IPS DF 6.9 (cell line): Measurements from ENCODE around the gene CACNB2.

Source experiments
- DNase-seq: peaks from one replicate; pipeline ENCODE4 v3.0.0-alpha.2; 2013; ENCODE audit warnings: low read depth, low spot score
- H3K27ac ChIP-seq: one replicate; pipeline ENCODE4 v1.5.1; 2013; ENCODE audit warnings: low read length, control low read depth
- H3K27me3 ChIP-seq: 2 replicates; pipeline ENCODE4 v1.6.1; 2013; ENCODE audit warnings: mild to moderate bottlenecking, low read length; ENCODE audit not compliant: control insufficient read depth, insufficient read depth
- H3K36me3 ChIP-seq: 2 replicates; pipeline ENCODE4 v1.6.1; 2013; ENCODE audit warnings: low read length; ENCODE audit not compliant: control insufficient read depth, insufficient read depth
- H3K4me1 ChIP-seq: 2 replicates; pipeline ENCODE4 v1.6.1; 2013; ENCODE audit warnings: low read length; ENCODE audit not compliant: control insufficient read depth, insufficient read depth
- H3K4me3 ChIP-seq: 2 replicates; pipeline ENCODE4 v1.5.1; 2013; ENCODE audit warnings: mild to moderate bottlenecking, low read length
- H3K9me3 ChIP-seq: 2 replicates; pipeline ENCODE4 v1.6.1; 2013; ENCODE audit warnings: low read length, inconsistent platforms; ENCODE audit not compliant: control insufficient read depth, insufficient read depth
- WGBS: extraction: QIAGEN DNeasy Blood & Tissue Kit; methylation state at CpG from one replicate; pipeline ENCODE4 v1.1.7; 2013; ENCODE audit warnings: mixed read lengths, missing lambda C conversion rate; ENCODE audit not compliant: insufficient read length, insufficient coverage; 5-methylcytosine and 5-hydroxymethylcytosine counted together

CACNB2 gene

DNA sequence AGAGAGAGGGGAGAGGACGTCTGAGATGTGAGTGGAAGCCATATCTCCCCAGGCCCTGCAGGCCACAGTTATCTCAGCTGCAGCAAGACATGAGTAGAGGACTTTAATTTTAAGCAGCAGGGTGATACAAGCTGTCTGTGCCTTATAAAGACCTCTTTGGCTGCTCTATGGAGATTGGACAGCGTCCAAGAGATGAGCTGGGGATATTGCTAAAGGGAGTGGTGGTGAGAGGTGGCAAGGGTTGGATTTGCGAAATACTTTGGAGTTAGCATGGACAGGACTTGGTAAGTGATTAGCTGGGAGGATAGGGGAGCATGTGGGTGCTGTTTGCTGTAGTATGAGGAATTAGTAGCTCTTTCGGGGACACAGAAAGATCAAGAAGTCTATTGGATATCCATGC, 191.8 kb downstream of the CACNB2 start:
- WGBS, result no CpG with 5 or more reads among the region's 4 CpGs
- H3K27ac ChIP-seq, result no peak overlapping the region
- DNase-seq, result no peak
- no peak overlapping the region for H3K4me3 ChIP-seq
- no peaks in the 10 kb centered on the region for H3K27me3 ChIP-seq
- no peaks in the 10 kb centered on the region for H3K36me3 ChIP-seq
- H3K4me1 ChIP-seq, result no peaks in the 10 kb centered on the region; the same call in 1 of the 2 replicates
- H3K9me3 ChIP-seq, result no peaks in the 10 kb centered on the region

DNA sequence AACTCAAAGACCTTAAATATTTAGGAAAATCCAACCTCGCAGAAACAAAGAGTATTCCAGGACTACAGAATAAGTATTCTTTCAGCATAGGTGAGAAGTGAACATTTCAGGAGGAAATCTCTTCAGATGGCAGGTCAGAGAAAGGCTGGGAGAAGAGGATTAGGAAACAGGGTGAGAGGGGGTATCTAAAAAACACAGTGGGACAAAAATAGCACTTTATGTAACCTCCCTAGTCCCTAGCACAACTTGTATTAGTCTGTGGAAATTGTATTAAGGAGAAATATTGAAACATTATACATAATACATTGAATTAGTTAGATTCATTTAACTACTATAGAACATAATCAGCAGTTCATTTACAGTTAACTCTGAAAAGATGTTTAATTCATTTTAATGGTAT, 192.3 kb downstream of the CACNB2 start:
- Histone ChIP-seq H3K27me3 (no peaks in the 10 kb centered on the region), H3K4me1 (no peaks in the 10 kb centered on the region; the same call in 1 of the 2 replicates), H3K27ac (no peak overlapping the region), H3K9me3 (no peaks in the 10 kb centered on the region), H3K4me3 (no peak overlapping the region), H3K36me3 (no peaks in the 10 kb centered on the region)
- no CpG with 5 or more reads among the region's 1 CpG for WGBS
- no peak for DNase-seq

DNA sequence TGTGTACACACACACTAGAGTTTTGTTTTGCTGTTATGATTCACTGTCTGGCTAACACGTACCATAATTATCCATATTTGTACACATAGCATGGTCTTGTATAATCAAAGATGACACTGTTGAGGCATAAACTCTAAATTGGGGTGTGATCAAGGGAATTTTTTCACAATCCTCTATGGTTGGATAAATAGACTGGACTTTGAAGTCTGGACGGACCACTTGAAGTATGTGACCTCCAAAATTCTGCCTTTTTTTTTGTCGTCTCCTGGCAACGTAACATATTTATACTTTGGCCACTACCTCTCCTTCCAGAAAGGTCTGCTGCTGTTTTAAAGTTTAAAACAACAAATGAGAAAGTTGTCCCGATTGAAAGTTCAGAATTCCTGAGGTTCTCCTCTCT, 193.4 kb downstream of the CACNB2 start:
- WGBS, result no CpG with 5 or more reads among the region's 5 CpGs
- Histone ChIP-seq H3K4me1 (no peaks in the 10 kb centered on the region; the same call in 1 of the 2 replicates), H3K36me3 (no peaks in the 10 kb centered on the region), H3K27ac (no peak overlapping the region), H3K4me3 (no peak overlapping the region), H3K9me3 (no peaks in the 10 kb centered on the region), H3K27me3 (no peaks in the 10 kb centered on the region)
- no peak for DNase-seq

DNA sequence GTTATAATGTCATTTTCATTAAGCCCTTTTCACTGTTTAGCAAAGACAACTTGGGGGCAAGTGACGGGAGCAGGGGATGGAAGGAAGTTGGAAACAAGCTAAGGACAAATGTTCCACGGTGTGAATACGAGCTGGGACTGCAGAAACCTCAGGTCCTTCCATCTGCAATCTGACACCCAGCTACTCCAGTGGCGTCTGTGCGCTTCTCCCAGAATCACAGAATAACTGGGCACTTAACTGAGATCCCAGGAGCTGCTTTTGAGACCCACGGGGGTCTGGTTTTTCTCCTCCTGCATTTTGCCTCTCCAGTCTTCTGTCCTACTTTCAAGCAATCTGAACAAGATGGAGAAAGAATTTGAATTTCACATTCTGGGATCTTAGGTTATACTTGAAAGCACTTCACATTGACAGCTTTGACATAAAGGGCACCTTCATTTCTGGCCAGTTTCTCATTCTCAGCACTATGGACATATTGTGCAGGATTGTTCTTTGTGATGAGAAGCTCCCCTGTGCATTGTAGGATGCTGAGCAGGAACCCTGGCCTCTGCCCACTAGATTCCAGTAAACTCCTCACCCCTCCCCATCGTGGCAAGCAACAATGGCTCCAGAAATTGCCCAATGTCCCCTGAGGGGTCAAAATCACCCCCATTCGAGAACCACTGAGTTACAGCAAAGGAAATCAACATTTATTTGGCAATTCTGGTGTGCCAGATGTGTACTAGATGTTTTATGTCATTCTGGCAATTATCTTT, 194.1 kb downstream of the CACNB2 start:
- Histone ChIP-seq H3K27me3 (no peaks in the 10 kb centered on the region), H3K4me1 (no peaks in the 10 kb centered on the region; the same call in 1 of the 2 replicates), H3K4me3 (no peak overlapping the region), H3K9me3 (no peaks in the 10 kb centered on the region), H3K27ac (no peak overlapping the region), H3K36me3 (no peaks in the 10 kb centered on the region)
- no CpG with 5 or more reads among the region's 8 CpGs for WGBS
- no peak for DNase-seq

DNA sequence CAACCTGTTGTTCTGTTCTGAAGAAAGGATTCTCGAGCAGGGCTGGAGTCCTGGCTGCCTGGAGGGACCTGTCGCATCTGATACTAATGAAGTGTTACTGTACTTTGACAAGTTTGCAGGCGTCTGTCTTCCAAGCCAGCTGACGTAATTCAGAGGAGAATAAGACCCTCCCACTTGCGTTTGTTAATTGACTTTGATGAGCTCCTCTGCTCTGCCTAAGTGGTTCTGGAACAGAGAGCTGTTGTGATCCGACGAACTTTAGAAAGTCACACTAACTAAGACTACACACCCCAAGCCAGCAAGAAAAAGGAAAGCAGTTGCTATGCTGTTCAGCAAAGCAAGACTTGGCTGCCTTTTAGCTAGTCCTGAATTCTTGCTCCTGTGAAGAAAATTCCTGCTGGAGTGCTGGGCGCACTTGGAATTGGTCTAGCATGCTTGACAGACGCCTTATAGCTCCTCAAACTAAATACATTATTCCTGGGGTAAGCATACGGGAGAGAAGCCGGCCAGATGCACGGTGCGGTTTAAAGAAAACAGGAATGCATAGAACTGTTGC, 200.3 kb downstream of the CACNB2 start:
- Histone ChIP-seq H3K36me3 (no peaks in the 10 kb centered on the region), H3K4me3 (no peak overlapping the region), H3K4me1 (no peaks in the 10 kb centered on the region), H3K27me3 (no peaks in the 10 kb centered on the region), H3K27ac (no peak overlapping the region), H3K9me3 (no peaks in the 10 kb centered on the region)
- no CpG with 5 or more reads among the region's 13 CpGs for WGBS
- DNase-seq, result no peak

DNA sequence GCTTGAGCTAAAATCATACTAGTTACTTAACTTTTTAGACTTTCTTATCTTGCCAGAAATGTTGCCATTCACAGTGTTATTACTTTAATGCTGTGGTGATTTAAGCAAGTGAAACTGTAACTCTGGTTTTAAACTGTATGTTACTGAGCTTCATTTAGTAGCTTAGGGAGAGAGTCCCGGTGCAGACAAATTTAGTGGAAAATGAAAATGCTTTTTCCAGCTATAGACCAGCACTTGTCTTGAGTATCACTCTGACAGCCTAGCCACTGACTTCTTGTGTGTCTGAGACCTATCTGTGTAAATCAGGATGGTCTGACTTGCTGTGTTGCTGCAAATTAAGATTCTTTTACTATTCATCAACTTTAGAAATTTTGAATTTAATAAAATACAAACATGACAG, 200.8 kb downstream of the CACNB2 start:
- WGBS, result no CpG with 5 or more reads among the region's 1 CpG
- H3K4me3 ChIP-seq, result no peak overlapping the region
- no peaks in the 10 kb centered on the region for H3K9me3 ChIP-seq
- H3K27me3 ChIP-seq, result no peaks in the 10 kb centered on the region
- no peak overlapping the region for H3K27ac ChIP-seq
- H3K4me1 ChIP-seq, result no peaks in the 10 kb centered on the region
- H3K36me3 ChIP-seq, result no peaks in the 10 kb centered on the region
- no peak for DNase-seq

DNA sequence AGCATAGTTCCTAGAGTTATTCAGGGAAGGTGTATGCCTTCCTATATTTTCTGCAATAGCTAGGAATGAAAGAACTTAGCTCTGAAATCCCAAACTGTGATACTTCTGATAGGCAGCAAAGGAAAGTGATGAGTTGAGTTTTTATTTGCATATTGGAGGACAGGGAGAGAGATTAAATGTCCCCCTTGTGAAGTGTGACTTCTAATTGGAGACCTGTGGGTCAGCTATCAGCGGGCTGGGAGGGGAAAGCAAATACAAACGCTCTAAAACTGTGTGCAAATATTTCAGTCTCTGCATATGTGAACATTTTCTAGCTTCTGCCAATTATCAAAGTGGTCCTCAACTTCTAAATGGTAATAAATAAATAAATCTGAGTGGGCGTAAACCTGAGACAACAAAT, 203.3 kb downstream of the CACNB2 start:
- no peaks in the 10 kb centered on the region for H3K36me3 ChIP-seq
- H3K9me3 ChIP-seq, result no peaks in the 10 kb centered on the region
- H3K4me3 ChIP-seq, result no peak overlapping the region
- no peaks in the 10 kb centered on the region for H3K4me1 ChIP-seq
- no CpG with 5 or more reads among the region's 3 CpGs for WGBS
- DNase-seq, result no peak
- no peaks in the 10 kb centered on the region for H3K27me3 ChIP-seq
- H3K27ac ChIP-seq, result no peak overlapping the region

DNA sequence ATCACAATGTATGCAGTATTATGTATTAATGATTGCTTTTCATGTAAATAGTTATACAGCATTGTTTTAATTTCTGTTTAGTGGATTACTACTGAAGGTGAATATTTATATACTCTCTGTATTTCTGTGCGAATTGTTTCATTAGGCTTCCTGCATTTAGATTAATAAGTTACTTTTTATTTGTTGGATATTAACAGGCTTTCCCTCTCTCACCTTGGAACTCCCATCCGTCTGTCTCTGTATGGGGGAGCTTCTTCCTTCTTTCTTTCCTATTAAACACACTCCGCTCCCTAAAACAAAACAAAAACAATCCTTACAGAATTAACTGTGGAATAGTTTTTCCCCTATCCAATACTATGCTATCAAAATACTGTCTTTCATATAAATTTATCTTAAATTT, 205.1 kb downstream of the CACNB2 start:
- H3K27ac ChIP-seq, result no peak overlapping the region
- WGBS, result 100% methylated on average over 1 of the region's 3 CpGs
- no peaks in the 10 kb centered on the region for H3K36me3 ChIP-seq
- no peak for DNase-seq
- no peaks in the 10 kb centered on the region for H3K27me3 ChIP-seq
- no peak overlapping the region for H3K4me3 ChIP-seq
- H3K4me1 ChIP-seq, result no peaks in the 10 kb centered on the region
- no peaks in the 10 kb centered on the region for H3K9me3 ChIP-seq

DNA sequence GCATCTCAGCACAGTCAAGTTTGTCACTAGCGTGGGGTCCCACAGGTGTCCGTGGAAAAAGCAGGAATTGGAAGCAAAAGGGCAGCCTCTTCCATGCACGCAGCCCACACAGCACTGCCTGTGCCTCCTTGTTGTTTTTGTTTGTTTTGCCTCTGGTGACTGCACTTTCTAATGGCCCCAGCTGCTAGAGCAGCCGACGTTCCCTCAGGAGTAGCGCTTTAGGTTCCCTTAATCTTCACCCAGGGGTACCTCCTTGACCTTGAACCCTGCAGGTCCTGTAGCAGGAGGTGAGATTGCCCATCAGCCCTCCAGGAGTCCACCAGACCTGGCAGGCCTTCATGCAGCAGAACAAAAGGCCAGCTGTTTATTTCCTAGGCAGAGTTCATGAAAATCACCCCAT, 210.1 kb downstream of the CACNB2 start:
- H3K4me1 ChIP-seq, result no peaks in the 10 kb centered on the region
- no peak for DNase-seq
- no peaks in the 10 kb centered on the region for H3K9me3 ChIP-seq
- H3K27ac ChIP-seq, result no peak overlapping the region
- no peak overlapping the region for H3K4me3 ChIP-seq
- H3K27me3 ChIP-seq, result no peaks in the 10 kb centered on the region
- no peaks in the 10 kb centered on the region for H3K36me3 ChIP-seq
- WGBS, result no CpG with 5 or more reads among the region's 6 CpGs

DNA sequence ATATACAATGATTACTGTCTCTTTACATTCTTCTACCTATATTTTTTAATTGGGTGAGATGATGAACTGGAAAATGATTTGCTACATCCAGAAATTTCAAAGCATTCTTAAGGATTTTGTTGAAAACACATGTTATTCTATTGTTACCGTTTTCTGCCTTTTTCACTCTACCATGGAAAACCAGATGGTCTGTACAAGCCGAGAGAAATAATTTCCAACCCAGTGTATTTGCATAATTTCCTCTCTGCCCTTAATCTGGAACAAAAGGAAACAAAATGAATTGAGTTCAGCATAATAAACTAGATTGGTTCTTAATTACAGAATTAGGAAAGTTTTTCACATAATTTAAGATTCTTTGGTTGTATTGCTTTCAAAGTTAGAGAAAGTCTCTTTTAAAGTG, 211.2 kb downstream of the CACNB2 start:
- no peak overlapping the region for H3K27ac ChIP-seq
- no CpG with 5 or more reads among the region's 2 CpGs for WGBS
- no peak overlapping the region for H3K4me3 ChIP-seq
- no peaks in the 10 kb centered on the region for H3K4me1 ChIP-seq
- H3K27me3 ChIP-seq, result no peaks in the 10 kb centered on the region
- H3K9me3 ChIP-seq, result no peaks in the 10 kb centered on the region
- no peak for DNase-seq
- no peaks in the 10 kb centered on the region for H3K36me3 ChIP-seq

DNA sequence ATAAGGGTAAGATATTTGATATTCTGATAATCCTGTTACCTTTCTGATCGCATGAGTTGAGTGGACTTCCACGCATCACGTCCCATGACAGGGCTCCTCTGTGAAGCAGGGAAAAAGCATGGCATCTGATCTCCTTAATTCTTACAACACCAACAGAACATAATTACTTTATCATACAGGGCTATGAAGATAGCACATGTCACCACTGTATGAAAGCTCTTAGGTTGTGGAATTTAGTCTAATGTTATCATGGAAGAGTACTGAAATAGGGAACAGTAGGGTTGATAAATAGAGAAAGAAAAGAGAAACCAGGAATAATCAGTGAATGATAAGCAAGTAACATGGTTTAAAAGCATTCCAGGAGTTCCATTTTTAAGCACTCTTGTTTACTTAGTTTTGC, 212.0 kb downstream of the CACNB2 start:
- H3K27ac ChIP-seq, result no peak overlapping the region
- H3K4me1 ChIP-seq, result no peaks in the 10 kb centered on the region
- DNase-seq, result no peak
- H3K27me3 ChIP-seq, result no peaks in the 10 kb centered on the region
- H3K4me3 ChIP-seq, result no peak overlapping the region
- no peaks in the 10 kb centered on the region for H3K36me3 ChIP-seq
- no CpG with 5 or more reads among the region's 3 CpGs for WGBS
- H3K9me3 ChIP-seq, result no peaks in the 10 kb centered on the region
